Spleen (tissue), 7 donors: ENCODE measurements around the gene FOXD2.

ENCODE experiments used
- POLR2AphosphoS5 ChIP-seq, 3 donors: sonication (generic); formaldehyde crosslinking; IDR thresholded peaks; one replicate each; pipeline ENCODE4 v1.5.1; 2017; ENCODE audit warnings: antibody characterized with exemption in 3 of 3
- TF ChIP-seq, protein P1 (sequence below), 11 experiments: fragments of 200-600 bp in 7 of 11; fragments of 450-650 bp in 4 of 11; sonication (generic) in 4 of 11; IDR thresholded peaks in 8 of 11; conservative IDR thresholded peaks in 3 of 11; 1 replicate in 7 of 11; 2 replicates in 4 of 11; pipeline versions ENCODE4 v1.4.0 to v1.8.0; 2016 to 2021; ENCODE audit warnings: antibody characterized with exemption in 11 of 11, inconsistent platforms in 4 of 11, mild to moderate bottlenecking in 1 of 11
- donor health status: DM: no; HTN: no; CAD: no; lungs with moderate emphysema.
- donor health status: DM: no; HTN: no; CAD: no.
- donor health status: DM: no; HTN: no; CAD: no.

DNA sequence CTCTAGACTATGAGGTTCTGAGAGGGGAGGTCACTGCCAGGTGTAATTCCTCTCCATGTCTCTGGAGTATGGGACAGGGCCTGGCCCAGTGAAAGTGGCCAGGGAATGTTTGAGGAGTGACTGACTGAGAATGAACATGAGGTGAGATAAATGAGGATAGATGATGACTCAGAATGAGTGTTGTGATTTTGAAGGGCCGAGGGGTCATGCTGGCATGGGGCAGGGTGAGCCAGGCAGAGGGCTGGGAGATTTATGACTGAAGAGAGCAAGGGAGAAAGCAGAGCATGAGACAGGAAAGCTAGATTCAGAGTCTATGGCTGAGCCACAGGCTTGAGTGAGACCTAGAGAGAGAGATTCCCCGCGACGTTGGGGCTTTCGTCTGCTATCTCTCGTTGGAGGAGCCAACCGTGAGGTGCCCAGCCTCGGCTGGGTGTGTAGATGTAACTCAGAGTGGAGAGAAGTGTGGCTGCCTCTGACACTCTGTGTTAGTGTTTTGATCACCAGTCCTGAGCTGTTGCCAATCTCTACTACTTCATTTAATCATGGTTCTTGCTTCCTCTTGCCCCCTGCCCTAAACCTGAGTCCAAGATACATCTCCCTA, 50.1 kb downstream of the FOXD2 start:
- TF ChIP-seq, protein P1, sequence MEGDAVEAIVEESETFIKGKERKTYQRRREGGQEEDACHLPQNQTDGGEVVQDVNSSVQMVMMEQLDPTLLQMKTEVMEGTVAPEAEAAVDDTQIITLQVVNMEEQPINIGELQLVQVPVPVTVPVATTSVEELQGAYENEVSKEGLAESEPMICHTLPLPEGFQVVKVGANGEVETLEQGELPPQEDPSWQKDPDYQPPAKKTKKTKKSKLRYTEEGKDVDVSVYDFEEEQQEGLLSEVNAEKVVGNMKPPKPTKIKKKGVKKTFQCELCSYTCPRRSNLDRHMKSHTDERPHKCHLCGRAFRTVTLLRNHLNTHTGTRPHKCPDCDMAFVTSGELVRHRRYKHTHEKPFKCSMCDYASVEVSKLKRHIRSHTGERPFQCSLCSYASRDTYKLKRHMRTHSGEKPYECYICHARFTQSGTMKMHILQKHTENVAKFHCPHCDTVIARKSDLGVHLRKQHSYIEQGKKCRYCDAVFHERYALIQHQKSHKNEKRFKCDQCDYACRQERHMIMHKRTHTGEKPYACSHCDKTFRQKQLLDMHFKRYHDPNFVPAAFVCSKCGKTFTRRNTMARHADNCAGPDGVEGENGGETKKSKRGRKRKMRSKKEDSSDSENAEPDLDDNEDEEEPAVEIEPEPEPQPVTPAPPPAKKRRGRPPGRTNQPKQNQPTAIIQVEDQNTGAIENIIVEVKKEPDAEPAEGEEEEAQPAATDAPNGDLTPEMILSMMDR (IDR thresholded peaks at IDR 0.05 in 8 of 11, conservative IDR thresholded peaks at IDR 0.05 in 3 of 11): no peak
- no peak for TF ChIP-seq POLR2AphosphoS5 (IDR thresholded peaks at IDR 0.05)
